GM19035 (cell line): ENCODE measurements around the gene AMACR.
"Not testable (repeated sequence)": the region's sequence is repeated elsewhere in the genome, so short reads cannot be mapped to it uniquely, and the experiment has no call there.

Source experiments
- ATAC-seq: cut with Tn5 transposase; IDR thresholded peaks from one replicate; pipeline ENCODE4 v1.9.1; 2021; ENCODE audit not compliant: unreplicated experiment

AMACR gene

DNA sequence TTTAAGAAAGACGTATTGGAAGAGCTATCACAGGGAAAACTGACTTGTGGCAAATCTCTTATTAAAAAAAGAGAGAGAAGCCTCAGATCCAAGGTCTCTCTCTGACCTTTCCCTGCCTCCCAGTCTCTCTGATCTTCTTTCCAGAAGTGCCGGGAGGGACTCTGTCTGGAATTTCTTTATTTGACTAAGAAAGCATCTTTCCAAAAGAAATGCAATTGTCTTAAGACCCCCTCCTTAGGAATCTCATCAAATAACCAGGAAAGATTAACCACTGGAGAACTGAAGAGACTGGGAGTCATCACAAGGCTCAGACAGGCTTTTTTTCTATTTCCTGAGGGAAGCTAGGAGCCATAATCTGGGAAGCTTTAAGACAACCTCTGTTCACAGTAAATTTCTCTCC lies 30.5 kb upstream of the AMACR start:
- ATAC-seq: no peak

DNA sequence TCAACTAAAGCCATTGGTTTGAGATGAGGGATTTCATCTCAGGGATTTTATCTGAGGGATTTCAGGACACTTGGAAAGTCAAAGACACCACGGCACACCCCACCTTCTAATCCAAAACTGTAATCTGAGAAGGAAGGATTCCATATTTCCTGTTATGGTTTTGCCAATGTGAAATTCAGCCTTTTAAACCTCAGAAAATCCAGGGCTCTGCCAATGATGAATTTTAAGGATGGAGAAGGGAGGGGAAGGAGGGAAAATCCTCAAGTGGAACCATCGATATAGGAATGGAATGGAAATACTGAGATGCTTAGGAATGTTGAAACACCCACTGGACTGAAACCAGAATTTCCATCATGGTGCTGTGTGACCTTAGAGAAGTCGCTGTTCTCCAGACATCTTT lies 29.9 kb upstream of the AMACR start:
- no peak for ATAC-seq

DNA sequence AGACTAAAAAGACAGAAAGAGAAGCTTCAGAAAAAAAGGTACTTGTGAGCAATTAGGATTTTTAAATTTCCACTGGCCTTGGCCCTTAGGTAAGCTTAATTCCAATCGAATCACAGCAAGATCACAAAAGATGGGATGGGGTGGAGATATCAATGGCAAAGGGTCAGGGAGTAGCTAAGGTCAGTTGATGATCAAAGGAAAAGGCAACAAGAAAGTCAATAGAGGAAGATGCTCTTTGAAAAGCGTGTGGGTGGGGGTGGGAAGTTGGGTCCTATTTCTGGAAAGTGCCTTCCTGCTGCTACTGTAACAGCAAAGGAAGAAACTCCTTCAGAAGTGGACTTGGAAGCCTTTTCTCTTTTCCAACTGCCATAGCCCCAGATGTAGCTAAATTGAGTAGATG lies 27.9 kb upstream of the AMACR start:
- ATAC-seq: no peak

DNA sequence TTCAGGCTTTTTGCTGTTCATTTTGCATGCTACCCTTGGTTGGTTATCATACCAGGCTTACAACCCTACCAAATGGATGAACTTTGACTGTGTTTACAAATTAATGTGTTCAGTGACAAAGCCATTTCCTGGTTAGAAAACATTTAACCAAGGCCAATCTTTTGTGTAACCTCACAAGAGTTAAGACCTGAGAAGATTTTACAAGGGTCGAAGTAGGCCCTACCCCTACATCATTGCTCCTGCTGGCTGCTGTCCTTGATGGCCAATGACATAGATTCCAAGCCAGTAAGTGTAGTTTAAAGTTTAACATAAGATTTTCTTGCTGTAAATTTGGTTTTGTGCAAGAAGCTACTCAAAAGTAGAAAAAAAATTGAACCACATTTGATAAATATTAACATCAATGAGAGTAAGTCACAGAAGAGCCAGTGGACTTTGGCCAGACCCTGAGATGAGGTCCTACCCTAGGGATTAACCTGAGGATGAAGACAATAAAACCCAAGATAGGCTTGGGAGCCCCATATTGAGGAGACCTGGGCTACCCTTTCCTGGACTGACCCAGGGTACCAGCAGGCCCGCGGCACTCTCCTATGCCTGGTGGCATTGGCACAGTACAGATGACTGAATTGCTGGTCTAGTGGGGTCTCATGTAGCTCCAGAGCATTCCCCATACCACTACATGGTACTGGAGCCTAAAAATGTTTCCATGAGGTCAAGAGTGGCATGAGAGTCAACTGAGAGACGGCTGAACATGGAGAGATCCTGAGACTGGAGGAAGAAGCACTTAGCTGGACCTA lies 26.9 kb upstream of the AMACR start:
- no peak for ATAC-seq

DNA sequence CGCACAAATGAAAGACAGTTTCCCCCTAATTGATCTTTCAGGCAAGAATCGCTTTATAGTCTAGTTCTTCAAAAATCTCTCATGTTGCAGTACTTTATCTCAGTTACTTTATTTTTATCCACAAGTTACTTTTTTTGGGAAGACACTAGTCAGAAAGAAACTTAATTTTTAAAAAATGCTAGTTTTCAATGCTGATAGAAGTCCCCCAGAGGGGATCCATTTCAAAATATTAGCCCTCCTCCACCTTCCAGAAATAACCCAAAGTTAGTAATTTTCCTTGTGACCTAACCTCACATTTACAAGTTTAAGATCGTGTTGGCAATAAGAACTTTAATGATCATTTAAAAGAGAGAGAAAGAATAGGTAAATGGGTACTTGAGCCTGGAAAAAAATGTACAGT lies 24.1 kb upstream of the AMACR start:
- no peak for ATAC-seq

DNA sequence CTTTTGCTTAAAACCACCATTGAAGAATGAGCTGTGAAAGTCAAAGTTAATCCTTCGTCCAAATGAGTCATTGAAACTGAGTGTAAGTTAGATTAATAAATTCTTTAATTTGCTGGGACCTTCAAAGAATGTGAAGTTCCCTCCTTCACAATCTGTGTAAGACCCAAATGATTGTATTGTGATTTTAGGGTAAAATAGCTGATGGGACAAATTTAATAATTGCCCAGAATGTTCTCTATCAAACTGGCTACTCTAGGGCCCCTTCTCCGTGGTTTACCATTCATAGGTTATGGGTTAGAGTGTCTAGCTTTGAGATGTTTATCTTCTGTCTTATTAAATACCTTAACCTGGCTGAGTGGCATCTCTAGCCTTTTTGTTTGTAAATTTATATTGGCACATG lies 23.3 kb upstream of the AMACR start:
- no peak for ATAC-seq

DNA sequence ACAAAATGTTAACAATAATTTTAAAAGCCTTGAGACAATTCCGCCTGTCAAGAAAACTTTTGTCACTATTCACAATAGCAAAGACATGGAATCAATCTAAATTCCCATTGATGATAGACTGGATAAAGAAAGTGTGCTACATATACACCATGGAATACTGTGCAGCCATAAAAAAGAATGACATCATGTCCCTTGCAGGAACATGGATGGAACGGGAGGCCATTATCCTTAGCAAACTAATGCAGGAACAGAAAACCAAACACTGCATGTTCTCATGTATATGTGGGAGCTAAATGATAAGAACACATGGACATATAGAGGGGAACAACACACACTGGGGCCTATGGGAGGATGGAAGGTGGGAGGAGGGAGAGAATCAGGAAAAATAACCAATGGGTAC lies 22.7 kb upstream of the AMACR start:
- ATAC-seq: not testable (repeated sequence)

DNA sequence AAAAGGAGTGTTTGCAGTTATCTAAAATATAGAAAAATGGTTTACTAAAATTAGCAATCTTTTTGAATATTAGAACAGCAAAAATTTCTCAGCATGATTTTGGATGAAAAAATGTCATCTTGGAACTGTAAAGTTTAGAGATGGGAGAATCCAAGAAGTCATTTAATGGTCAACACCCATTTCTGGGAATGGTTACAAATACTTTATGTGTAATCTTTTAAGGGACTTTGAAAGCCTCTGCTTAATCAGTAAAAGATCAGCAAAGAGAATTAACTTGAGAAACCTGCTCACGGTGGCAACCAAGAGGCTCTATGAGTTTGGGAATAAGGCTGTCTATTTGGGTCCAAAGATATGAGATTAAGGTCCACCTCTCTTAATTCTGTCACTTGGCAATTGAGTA lies 22.2 kb upstream of the AMACR start:
- no peak for ATAC-seq

DNA sequence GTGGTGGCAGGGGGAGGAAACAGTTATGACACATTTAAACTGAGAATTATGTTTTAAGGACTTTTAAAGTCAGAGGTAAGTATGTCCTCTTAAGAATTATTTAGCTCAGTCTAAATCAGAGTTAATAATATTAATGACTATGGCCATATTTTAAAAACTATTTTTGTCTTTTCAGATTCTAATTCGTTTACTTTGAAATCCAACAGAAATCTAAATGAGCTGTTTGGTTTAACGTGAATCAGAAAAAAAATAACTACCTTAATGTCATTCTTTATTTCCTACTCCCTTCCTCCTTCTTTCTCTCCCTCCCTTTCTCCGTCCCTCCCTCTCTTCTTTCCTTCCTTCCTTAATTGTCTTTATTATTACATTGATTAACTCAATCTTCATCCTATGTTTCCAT lies 20.5 kb upstream of the AMACR start:
- no peak for ATAC-seq

DNA sequence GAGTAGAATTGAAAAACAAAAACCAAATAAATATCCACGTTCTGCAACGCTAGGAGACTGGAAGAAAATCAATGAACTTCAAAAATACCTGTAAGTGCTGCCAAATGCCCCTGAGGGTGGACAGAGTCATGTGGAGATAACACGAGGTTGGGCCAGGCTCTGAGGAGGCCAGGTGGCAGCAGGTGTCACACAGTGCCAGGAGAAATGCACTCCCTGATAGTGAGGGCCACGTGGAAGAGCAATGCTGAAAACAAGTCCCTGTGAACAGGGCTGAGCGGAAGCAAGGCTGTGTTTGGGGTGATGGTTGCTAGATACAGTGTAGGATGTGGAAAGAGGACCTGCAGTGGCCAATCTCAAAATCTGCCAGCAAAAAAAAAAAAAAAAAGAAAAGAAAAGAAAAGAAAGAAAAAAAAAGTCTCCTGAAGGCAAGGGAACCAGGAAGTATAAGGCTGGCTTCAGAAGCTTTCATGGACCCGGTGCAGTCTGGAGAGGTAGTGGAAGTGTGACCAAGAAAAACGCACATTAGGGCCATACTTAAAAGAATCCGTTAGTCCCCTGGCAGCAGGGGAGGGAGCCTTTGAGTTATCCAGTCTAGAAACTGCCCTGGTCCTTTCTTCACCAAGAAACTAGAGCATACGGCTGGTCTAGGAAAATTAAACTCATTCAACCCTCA lies 18.4 kb upstream of the AMACR start:
- ATAC-seq: no peak

DNA sequence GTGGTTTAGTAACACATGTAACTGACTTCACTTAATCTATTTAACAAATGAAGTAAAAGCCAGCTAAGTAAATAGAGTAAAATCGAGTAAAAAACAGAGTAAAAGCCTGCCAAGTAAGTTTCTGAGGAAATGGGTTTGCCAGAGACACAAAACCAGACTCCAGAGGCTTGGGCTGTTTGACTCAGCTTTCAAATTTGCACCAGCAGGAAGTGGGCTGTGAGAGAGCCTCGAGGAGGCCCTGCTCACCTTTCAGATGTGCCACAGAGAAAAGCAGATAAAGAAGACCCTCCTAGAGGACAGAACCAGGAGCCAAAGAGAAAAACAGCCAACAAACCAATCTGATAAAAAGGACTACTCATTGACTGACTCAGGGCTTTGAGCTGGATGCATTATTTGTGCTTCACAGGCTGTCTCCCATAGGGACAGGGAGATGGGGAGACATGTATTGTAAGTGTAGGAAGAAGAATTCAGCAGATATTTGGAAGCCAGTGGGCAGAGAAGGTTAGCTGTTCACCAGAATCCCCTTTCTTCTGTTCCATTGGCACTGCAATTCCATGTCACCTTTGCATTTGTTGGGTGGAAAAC lies 14.4 kb upstream of the AMACR start:
- peak; percentile 90 for ATAC-seq

DNA sequence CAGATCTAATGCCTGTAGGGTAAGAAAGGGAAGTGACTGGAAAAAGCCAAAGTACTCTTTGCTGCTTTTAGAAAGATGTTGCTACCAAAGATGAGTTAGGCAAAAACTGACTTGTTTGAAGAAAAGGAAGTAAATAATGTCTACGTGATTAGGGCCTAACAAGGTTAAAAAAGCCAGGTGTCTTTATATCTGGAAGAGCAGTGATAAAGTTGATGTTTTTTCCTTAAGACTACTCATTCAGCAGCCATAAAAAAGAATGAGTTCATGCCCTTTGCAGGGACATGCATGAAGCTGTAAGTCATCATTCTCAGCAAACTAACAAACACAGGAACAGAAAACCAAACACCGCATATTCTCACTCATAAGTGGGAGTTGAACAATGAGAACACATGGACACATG lies 13.5 kb upstream of the AMACR start:
- no peak for ATAC-seq

DNA sequence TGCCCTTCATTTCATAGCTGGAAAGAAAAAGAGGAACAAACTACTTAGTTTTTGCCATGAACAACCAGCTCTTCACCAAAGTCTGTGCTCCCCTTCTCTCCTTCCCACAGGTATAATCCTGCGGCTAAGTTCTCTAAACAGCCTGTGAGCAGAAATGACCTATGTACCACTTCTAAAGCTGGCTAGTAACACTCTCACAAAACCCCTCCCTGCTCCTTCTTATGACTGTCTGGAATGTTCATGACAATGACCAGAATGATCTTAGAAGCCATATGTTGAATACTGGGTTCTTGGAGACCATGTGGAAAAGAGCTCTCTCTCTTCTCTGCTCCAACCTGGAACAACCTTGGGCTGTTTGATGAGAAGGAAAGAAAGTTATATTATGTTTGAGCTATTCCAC lies 12.9 kb upstream of the AMACR start:
- no peak for ATAC-seq

DNA sequence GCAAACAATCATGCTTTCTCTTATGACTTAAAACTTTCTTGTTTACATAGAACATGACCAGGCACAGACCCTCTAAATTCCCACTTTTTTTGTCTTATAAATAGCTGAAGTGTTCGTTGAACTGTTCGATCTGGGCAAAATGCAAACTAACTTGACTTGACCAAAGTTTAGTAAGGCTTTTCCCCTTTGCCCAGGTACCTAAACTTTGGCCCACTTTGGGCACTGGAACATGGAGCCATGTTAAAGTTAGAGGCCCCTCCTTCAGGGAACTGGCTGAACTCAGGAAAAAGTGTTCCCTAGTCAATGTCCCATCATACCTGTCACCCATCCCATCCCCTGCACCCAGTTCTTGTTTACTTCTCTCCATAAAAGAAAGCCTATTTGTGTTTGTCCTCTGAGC lies 9.4 kb upstream of the AMACR start:
- no peak for ATAC-seq

DNA sequence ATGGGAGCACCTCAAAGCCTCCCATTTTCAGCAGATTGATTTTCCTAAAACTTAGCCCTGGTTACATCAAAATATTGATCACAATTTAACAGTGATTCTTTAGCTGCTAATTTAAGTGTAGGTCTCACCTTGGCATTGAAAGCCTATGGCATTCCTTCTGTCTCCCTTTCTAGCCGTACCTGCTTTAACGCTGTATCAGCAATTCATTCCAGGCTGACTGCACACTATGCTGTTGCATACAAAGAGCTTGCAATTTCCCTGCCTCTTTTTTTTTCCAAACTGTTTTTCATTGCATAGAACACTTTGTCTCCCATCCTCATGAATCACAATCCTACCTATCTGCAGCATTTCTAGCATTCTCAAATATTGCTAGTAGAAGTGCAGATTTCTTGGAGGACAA lies 8.9 kb upstream of the AMACR start:
- ATAC-seq: no peak

DNA sequence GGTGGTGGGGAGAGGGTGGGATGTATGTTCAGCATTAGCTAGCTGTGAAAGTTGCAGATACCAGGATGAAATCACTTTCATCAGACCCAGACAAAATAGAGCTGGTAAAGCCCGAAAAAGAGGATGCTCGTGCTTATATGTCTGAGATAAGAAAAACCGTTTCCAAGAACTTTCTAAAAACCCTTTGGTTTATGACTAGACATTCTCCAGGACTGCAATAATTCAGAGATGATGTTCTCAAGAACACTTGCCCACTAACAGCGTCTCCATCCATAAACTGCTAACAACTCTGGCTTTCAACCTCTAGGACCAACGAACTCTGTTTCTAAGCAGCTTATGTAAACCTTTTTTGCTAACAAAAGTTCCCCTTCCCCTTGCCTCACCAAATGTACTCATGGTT lies 8.4 kb upstream of the AMACR start:
- ATAC-seq: no peak

DNA sequence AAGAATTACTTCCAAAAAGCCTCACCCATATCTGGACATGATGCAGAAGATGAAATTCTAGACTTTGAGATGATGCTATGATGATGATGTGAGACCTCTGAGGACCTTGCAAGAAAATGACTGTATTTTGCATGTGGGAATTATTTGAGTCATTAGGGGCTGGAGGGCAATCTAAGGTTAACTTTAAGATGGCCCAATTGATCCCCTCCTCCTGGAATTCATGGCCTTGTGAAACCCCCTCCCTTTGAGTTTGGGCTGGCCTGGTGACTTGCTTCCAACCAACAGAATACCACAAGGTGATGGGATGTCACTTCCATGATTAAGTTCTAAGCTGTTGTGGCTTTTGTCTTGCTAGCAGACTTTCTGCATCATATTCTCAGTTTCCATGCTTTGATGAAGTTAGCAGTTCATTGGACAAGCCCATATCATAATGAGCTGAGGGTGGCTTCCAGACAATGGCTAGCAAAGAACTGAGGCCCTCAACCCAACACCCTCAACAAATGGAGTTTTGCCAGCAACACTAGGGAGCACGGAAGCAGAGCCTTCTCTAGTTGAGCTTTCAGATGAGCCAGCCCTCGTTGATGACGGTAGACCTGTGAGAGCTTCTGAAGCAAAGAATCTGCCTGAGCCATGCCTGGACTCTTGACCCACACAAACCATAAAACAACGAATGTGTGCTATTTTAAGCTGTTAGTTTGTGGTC lies 7.4 kb upstream of the AMACR start:
- ATAC-seq: no peak

DNA sequence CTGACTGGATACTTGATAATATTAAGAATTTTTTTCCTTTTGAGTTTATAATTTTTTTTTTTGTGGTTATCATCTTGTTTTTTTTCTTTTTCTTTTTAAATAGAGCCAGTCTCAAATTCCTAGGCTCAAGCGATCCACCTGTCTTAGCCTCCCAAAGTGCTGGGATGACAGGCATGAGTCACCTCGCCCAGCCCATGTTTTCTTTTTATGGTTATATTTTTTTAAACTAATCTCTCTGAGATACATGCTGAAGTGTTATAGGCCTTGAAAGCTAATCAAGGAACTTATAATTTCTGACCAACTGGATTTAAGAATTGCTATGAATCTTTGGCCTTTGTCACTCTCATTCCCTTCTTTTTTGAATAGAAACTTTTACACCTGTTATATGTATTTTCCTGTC lies 6.8 kb upstream of the AMACR start:
- ATAC-seq: no peak

DNA sequence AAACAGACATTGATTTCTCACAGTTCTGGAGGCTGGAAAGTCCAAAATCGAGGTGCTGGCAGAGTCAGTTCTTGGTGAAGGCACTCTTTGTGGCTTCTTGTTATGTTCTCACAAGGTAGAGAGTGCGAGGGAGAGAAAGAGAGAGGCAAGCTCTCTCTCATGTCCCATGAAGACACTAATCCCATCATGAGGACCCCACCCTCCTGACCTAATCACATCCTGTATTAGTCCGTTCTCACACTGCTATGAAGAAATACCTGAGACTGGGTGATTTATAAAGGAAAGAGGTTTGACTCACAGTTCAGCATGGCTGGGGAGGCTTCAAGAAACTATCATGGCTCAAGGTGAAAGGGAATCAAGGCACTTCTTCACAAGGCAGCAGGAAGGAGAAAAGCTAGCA lies 5.7 kb upstream of the AMACR start:
- no peak for ATAC-seq

DNA sequence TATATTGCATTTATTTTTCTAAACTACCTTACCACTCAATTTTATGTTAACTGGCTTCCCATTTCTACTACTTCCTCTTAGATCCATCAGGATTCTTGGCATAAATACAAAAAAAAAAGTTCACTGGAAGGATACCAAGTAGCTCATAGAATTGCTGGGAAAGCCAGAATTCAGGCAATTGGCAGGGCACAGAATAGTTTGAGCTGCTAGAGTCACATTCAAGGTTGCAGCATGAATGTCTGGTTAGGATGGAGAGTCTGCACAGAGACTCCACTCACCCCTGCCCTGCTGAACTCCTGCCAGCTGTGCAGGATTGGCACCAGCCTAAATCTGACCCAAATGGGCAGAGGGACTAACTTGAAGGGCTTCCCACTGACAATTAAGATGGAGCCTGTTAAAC lies 4.9 kb upstream of the AMACR start:
- ATAC-seq: no peak

DNA sequence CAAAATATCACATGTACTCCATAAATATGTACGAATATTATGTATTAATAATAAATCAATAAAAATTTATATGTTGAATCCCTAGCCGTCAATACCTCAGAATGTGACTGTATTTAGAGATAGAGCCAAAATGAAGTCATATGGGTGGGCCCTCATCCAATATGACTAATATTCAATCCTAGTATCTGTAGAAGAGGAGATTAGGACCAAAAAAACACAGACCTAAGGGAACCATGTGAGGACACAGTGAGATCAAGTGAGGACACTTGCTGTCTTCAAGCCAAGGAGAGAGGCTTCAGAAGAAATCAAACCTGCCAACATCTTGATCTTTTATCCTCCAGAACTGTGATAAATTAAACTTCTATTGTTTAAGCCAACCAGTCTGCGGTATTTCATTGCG lies 3.7 kb upstream of the AMACR start:
- ATAC-seq: no peak

DNA sequence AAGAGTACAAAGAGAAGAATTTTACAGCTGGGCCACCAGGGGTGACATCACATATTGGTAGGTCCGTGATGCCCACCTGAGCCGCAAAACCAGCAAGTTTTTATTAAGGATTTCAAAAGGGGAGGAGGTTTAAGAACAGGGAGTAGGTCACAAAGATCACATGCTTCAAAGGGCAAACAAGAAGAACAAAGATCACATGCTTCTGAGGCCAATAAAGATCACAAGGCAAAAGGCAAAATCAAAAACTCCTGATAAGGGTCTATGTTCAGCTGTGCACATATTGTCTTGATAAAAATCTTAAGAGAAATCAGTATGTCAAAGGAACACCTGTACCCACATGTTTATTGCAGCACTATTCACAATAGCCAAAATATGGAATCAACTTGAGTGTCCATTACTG lies 2.3 kb upstream of the AMACR start:
- not testable (repeated sequence) for ATAC-seq
